ENCODE data around the gene SLC23A3. TPM values are rescaled to one million over a fixed set of nuclear protein-coding genes. Genes with fewer than 3 reads are reported as not detected.

SLC23A3 gene
- total RNA-seq, 1 donor from 2014 or later, result not detected

DNA sequence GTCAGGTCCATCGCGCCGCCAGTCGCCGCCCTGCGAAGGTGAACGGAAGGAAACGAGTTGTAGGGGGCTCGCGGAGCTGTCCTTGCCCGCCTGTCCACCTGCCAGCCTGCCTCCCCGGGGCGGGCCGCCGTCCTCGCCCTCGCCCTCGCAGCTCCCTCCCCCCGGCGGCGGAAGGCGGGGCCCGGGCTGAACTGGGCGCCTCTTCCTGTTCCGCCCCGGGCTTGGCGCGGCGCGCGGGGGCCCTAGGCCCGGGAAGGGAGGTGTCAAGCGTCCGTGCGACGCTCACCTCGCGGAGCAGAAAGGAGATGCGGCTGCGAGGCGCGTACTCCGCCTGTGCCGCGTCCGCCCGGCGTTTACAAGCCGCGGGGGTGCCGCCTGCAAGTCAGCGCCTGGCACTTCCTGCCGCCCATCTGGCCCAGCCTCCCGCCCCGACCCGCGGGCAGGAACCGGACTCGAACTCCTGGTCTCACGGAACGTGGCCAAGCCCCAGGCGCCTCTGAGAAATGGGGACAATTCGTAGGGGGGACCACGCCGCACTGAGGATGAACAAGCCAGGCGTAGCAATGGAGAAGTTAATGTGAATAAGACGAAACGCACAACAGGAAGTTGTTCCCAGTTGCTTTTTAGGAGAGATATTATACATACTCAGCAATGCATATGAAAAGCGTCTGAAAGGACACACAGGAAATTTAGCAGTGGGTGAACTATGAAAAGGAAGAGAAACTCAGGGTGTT is 7.2 kb upstream of the SLC23A3 start, which contains the start of gene CNPPD1:
Gene CNPPD1, minus strand, starts transcription at position 108 of the 734 bp plus-strand sequence. Its CDS starts 97 bp downstream, at position 11.
- peak; percentile 87 for DNase-seq (ENCODE audit: low read depth)

GRCh38 chr2:219175928-219176817 is 6.3 kb upstream of the SLC23A3 start:
- DNase-seq (ENCODE audit: low read depth), result peak; percentile 69

DNA sequence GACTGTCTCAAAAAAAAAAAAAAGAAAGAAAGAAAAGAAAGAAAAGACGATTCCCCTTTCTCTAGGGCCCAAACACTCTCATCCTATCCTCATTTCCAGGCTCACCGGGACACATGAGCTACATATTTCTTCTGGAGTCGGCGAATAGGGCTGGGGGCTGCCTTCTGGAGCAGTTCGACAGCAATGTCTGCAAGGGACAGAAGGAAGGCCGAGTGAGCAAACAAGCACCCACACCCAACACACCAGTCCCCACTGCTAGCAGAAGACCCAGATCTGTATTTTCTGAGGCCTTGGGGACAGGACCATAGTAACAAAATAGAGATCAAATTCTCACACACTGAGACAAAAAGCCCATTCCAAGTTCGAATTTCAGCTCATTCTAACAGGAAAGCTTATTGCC is 5.7 kb upstream of the SLC23A3 start:
- no peak for DNase-seq (ENCODE audit: low read depth)

DNA sequence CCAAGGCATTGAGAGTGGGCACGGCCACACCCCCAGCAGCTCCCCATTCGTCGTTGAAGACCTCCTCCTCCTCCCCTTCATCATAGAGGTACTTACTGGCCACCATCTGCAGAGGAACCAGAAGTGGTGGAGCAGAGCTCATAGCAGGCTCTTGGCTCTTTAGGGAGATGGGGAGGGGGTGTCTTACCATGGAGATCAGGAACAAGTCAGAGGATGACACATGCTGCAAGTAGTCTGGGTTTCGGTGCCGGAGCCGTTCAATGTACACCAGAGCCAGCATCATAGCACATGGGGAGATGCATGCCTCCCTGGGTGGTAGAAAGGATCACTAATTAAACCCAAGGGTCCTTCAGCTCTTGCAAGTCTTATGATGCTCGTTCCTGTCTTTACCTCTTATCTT is 5.0 kb upstream of the SLC23A3 start:
- no peak for DNase-seq (ENCODE audit: low read depth)

DNA sequence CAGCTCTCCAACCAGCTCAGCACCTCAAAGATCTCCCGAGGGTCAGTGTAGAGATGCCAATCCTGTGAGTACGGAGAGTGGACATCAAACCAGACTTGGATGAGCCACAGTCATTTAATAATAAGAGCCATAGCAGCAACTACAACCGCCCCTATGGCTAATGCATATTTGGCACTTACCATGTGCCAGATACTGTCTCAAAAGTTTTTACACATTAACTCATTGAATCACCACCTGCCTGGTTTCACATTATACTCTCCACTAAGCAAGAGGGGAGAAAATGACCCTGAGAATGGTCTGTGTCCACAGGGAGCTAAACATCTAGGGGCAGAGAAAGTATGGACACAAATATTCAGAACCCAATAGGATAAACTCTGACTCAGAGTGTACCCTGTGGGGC is 4.3 kb upstream of the SLC23A3 start:
- DNase-seq (ENCODE audit: low read depth), result no peak

DNA sequence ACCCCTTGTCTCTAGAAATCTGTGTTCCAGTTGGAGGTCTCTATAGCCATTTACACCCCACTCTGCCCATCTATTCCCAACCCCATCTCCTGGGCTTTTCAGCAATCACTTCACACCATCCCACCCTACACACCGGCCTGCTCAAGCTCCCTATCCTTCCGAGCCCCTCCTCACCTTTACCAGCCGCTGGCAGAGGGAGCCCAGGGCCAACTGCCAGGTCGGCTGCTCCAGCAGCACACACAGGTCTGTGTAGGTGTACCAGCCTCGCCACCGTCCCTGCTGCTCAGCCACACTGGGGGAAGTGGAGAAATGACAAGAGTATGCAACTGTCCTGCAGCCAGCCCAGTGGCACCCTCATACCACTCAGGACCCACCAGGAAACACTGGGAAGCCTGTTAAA is 3.3 kb upstream of the SLC23A3 start:
- no peak for DNase-seq (ENCODE audit: low read depth)

DNA sequence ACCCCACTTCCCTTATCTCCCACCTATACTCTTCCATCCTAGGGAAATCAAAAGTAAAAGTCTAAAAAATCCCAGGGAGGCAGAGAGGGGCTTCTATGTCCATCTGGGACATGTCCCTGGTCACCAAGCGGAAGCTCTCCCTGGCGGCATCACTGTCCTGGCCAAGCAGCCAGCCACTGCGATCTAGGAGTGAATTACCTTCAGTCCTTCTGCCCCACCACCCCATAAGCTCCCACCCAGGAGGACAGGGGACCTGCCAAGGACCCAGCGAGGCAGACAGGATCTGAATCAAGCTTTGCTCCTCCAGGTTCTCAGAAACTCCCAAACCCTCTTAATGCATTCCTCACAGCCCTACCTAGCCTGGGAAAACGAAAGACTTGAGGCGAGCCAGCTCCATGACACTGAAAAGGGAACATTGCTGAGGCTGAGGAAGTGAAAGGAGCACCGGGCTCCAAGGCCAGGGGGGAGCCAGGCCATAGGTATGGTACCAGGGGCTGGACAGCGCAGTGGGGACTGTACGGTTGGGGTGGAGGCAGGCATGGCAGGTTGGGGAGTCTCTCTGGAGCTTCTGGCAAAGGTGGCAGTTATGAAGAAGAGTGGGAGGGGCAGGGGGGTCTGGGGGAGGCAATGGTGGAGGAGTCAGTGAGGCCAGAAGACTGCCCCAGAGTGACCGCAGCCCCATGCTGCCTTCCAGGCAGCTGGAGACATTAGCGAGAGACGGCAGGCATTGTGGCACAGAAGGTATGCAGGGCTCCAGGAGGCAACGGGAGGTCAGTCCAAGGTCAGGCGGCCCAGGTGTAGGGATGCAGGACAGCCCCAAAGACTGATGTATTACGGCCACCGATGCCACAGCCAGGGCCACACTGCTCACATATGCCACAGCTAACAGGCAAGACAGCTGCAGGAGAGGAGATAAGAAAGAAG is 2.7 kb upstream of the SLC23A3 start:
- no peak for DNase-seq (ENCODE audit: low read depth)

DNA sequence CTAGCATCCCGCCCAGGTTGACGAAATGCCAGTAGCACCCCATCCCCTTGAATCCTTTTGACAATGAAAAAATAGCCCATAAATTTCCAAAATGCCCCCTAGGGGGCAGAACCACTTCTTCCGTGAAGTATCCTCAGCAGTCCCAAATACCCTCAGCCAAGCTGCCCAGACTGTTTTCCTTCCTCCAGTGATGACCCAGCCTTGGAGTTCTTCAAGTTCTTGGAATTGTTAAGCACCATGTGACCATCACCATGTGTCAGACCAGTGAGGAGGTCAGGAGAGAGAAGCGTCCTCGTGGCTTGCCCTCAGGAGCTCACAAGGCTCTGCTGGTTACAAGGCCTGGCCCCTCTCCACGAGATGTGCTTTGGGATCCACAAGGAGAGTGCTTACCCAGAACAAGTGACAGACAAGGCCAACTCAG is 1.4 kb upstream of the SLC23A3 start:
- peak; percentile 93 for DNase-seq (ENCODE audit: low read depth)

DNA sequence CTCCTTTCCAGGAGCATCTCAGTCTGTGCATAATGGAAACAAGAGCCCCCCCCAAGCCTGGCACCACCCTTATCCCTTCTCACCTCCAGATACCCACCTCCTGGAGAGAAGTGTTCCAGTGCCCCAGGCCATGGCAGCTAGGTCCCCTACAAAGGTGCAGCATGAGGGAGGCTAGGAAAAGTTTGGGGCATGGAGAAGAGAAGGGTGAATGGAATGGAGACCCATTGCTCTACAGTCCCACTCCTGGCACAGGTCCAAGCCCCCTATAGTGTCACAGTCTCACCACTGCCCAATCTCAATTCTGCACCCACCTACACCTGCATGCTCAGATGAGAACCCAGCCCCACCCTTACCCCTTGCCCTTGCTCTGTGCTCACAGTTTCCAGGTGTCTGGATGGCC is 897 bp downstream of the SLC23A3 start:
- DNase-seq (ENCODE audit: low read depth), result no peak

GRCh38 chr2:219168526-219168925 is 1.3 kb downstream of the SLC23A3 start:
- DNase-seq (ENCODE audit: low read depth), result no peak

DNA sequence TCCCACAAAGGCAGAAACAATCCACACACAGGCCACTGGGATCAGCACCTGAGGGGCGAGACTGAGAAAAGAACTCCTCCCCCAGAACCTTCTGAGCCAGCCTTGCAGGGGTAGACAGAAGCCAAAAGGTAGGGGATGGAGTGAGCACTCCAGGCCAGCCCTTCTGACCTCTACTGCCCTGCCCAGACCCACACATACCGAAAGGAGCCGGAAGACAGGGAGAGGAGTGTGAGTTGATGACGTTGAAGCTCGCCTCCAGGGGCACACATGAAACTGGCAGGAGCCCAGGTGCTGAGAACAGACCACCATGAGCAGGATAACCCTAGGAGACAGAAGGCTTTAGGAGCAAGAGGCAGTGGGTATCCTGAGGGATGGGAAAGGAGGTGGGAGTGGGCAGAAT is 1.8 kb downstream of the SLC23A3 start:
- DNase-seq (ENCODE audit: low read depth), result no peak

GRCh38 chr2:219165058-219165911 is 4.5 kb downstream of the SLC23A3 start:
- DNase-seq (ENCODE audit: low read depth), result no peak

GRCh38 chr2:219163156-219163555 is 6.7 kb downstream of the SLC23A3 start:
- no peak for DNase-seq (ENCODE audit: low read depth)

GRCh38 chr2:219161097-219161496 is 8.7 kb downstream of the SLC23A3 start:
- DNase-seq (ENCODE audit: low read depth), result no peak

GRCh38 chr2:219160186-219161017 is 9.4 kb downstream of the SLC23A3 start, which contains the start of gene NHEJ1:
NHEJ1 (minus strand) TSS chr2:219160815; CDS start chr2:219158362, 2,453 bp downstream.
- DNase-seq (ENCODE audit: low read depth), result peak; percentile 95

DNA sequence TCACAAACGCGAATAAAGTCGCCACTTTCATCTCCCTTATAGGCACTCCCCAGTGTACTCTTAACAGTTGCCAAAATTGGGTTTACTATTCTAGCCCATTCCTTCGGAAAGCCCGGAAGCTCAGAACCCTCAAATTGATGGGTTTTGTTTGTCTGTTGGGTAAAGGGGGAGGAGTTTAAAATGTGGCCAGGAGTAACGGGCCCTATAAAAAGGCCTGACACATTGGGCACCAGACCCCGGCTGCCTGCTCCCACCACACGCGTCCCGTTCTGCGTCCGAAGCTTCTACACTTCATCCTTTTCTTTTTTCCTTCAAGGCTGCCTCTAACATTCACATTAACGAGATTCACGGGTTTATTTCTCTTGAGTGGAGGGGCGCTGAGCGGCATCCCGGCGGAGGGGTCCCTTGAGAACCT is 10.1 kb downstream of the SLC23A3 start:
- no peak for DNase-seq (ENCODE audit: low read depth)

- no peak for DNase-seq (ENCODE audit: low read depth)
Observed at GRCh38 chr2:219158586-219158985, 11.2 kb downstream of the SLC23A3 start.

- no peak for DNase-seq (ENCODE audit: low read depth)
Observed at GRCh38 chr2:219158025-219158424, 11.8 kb downstream of the SLC23A3 start.

DNA sequence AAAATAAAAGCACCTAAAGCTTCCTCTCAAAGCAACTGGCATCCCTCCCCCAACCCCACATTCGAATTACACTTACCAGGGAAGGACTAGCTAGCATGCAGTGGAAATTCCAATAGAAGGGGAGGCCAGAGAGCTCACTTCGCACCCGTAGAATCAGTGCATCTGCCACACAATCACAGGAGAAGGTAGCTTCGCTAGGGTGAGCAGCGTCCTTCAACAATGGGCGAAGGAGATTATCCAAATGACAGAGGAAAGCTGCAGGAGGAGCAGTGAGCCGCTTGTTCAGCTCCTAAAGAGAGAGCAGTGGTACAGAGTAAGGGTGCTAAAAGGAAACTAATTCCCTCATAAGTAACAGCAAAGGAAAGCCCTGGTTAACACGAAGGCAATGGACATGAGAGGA is 12.4 kb downstream of the SLC23A3 start:
- DNase-seq (ENCODE audit: low read depth), result no peak

Data from myocyte (in vitro differentiated cells).